PFSK-1 (cell line): ENCODE measurements around the gene PALLD.

Experiments used
- FOXP2 ChIP-seq: optimal IDR thresholded peaks from 2 replicates; pipeline ENCODE3; 2011; ENCODE audit warnings: borderline replicate concordance, control low read depth, inconsistent platforms; ENCODE audit not compliant: insufficient read depth; ENCODE audit errors: extremely low read length, extremely low read depth
- POLR2AphosphoS5 ChIP-seq: IDR thresholded peaks from 2 replicates; pipeline ENCODE4 v1.6.1; 2012; ENCODE audit warnings: low read depth, mild to moderate bottlenecking, control low read depth, low read length, moderate library complexity
- SIN3A ChIP-seq: IDR thresholded peaks from 2 replicates; pipeline ENCODE4 v1.6.1; 2012; ENCODE audit warnings: mild to moderate bottlenecking, low read length, moderate library complexity, borderline replicate concordance; ENCODE audit not compliant: insufficient read depth
- TAF1 ChIP-seq: IDR thresholded peaks from 2 replicates; pipeline ENCODE4 v1.6.1; 2012; ENCODE audit warnings: low read length, control low read depth, borderline replicate concordance; ENCODE audit not compliant: insufficient read depth
- TF ChIP-seq, protein P1 (sequence below), 2 experiments: IDR thresholded peaks; 2 replicates each; pipeline versions ENCODE4 v1.6.1 to v1.8.0; 2011 to 2012; ENCODE audit warnings: low read depth in 2 of 2, low read length in 2 of 2, control low read depth in 1 of 2, inconsistent platforms in 1 of 2, mild to moderate bottlenecking in 1 of 2, moderate library complexity in 1 of 2; ENCODE audit not compliant: insufficient read depth in 1 of 2

The PALLD gene

DNA sequence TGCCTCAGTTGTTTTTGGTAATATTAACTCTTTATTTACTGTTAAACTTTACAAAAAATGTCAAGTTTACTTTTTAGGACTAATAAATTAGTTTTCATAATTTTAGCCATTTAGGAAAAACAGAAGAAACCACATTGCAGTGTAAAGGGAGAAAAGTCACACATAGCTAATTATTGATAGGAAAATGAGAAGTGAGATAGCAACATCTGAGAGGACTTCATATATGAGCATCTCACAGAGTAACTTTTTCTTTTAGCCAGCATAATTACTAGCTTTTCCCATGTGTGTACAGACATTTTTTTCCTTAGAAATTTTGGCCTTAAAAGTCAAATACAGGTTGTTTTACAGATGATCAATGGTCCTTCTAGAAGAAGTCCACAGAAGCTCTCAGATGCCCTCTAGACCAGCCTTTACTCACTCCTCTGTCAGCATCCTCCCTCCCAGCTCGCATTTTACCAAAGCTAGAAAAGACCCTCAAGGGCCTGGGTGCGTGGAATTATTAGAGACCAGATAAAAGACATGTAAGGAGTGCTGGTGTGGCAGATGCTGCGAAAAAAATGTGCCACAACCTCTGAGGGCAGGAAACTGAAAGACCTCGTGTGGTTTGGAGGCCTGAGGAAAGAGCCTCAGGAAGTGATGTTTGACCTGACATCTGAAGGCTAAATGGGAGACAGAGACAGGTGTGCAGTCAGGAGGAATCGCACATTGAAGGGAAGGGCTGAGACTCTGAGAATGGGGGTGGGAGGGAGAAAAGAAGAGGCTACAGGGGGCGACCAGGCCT is 356.3 kb downstream of the PALLD start:
- TF ChIP-seq, protein P1, sequence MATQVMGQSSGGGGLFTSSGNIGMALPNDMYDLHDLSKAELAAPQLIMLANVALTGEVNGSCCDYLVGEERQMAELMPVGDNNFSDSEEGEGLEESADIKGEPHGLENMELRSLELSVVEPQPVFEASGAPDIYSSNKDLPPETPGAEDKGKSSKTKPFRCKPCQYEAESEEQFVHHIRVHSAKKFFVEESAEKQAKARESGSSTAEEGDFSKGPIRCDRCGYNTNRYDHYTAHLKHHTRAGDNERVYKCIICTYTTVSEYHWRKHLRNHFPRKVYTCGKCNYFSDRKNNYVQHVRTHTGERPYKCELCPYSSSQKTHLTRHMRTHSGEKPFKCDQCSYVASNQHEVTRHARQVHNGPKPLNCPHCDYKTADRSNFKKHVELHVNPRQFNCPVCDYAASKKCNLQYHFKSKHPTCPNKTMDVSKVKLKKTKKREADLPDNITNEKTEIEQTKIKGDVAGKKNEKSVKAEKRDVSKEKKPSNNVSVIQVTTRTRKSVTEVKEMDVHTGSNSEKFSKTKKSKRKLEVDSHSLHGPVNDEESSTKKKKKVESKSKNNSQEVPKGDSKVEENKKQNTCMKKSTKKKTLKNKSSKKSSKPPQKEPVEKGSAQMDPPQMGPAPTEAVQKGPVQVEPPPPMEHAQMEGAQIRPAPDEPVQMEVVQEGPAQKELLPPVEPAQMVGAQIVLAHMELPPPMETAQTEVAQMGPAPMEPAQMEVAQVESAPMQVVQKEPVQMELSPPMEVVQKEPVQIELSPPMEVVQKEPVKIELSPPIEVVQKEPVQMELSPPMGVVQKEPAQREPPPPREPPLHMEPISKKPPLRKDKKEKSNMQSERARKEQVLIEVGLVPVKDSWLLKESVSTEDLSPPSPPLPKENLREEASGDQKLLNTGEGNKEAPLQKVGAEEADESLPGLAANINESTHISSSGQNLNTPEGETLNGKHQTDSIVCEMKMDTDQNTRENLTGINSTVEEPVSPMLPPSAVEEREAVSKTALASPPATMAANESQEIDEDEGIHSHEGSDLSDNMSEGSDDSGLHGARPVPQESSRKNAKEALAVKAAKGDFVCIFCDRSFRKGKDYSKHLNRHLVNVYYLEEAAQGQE (IDR thresholded peaks at IDR 0.05; ENCODE audit: insufficient read depth in 1 of 2, low read depth in 2 of 2, low read length in 2 of 2), result no peak
- TF ChIP-seq SIN3A (no peak), TAF1 (no peak), POLR2AphosphoS5 (no peak), FOXP2 (no peak)

DNA sequence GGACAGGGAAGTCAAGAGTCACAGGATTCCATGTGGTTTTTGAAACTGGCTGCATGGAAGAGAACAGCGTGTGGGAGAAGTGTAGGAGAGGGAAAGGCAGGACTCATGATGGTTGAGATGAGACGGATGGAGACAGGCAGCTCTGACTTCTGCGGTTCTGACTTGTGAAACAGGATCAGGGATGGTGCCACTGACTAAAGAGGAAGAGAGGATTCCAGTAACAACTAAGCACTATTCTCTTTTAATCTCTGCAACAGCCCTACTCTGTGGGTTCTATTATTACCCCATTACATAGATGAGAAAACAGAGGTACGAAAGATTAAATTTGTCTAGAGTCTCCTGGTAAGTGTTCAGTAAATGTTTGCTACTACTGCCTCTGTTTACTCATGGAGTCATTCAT is 356.9 kb downstream of the PALLD start:
- TF ChIP-seq, protein P1 (IDR thresholded peaks at IDR 0.05; ENCODE audit: insufficient read depth in 1 of 2, low read depth in 2 of 2, low read length in 2 of 2), result no peak
- TF ChIP-seq SIN3A (no peak), FOXP2 (no peak), TAF1 (no peak), POLR2AphosphoS5 (no peak)

DNA sequence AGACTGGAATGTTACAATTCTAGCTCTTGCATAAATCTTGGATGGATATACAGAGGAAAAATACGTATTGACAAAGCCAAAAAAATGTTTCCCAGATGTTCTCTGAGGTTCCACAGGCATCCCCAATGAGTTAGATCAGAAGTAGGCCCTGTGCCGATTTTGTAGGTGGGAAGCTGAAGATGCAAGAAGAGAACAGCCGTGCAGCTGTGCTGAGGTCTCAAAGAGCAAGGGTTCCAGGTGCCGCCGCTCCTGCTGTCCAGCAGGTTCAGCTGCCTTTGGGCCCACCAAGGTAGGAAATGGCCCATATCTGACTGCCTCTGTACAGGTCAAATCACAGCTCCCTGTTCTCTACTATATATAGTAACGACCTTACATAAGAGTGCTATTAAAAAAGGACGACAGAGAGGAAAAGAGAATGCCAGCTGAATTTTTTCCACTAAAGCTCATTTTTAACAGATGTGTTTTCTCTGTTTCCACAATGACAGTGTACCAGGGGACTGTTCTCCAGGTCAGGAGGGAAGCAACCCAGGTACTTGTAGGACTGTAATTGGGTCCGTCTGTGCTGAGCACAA is 357.6 kb downstream of the PALLD start:
- TF ChIP-seq POLR2AphosphoS5 (no peak), FOXP2 (no peak)
- TF ChIP-seq, protein P1 (IDR thresholded peaks at IDR 0.05; ENCODE audit: insufficient read depth in 1 of 2, low read depth in 2 of 2, low read length in 2 of 2), result no peak

DNA sequence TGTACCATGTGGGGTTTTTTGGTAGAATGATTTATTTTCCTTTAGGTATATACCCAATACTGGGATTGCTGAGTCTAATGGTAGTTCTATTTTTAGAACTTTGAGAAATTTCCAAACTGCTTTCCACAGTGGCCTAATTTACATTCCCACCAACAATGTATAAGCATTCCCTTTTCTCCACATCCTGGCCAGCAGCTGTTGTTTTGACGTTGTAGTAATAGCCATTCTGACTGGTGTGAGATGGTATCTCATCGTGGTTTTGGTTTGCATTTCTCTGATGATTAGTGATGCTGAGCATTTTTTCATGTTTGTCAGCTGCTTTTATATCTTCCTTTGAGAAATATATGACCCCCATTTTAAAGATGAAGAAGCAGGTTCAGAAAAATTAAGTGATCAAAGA is 359.5 kb downstream of the PALLD start:
- TF ChIP-seq TAF1 (no peak), FOXP2 (no peak), SIN3A (no peak), POLR2AphosphoS5 (no peak)
- TF ChIP-seq, protein P1 (IDR thresholded peaks at IDR 0.05; ENCODE audit: insufficient read depth in 1 of 2, low read depth in 2 of 2, low read length in 2 of 2), result no peak
